Lower leg skin (tissue), 3 donors: Measurements from ENCODE around the gene RALY.

Experiments
- CTCF ChIP-seq, 3 donors: fragments of 450-650 bp; IDR thresholded peaks; one replicate each; pipeline ENCODE4 v1.5.1; 2016; ENCODE audit warnings: antibody characterized with exemption in 3 of 3, mild to moderate bottlenecking in 3 of 3, moderate library complexity in 2 of 3
- POLR2A ChIP-seq, 2 donors: fragments of 450-650 bp; IDR thresholded peaks; one replicate each; pipeline ENCODE4 v1.6.1; 2016 to 2017; ENCODE audit warnings: antibody characterized with exemption in 2 of 2, mild to moderate bottlenecking in 1 of 2, moderate library complexity in 1 of 2

GRCh38 chr20:33992923-33993575 is 662 bp upstream of the RALY start:
- TF ChIP-seq CTCF (IDR thresholded peaks at IDR 0.05), result no peak
- no peak for TF ChIP-seq POLR2A (IDR thresholded peaks at IDR 0.05)
